ENCODE results near the gene KIF3C. TPM values are rescaled to one million over a fixed set of nuclear protein-coding genes. Genes with fewer than 3 reads are reported as not detected.

Gene KIF3C
- total and polyA plus RNA-seq, 2 of the 8 experiments (the other 6 are each of a cell fraction or from before 2014, with no cell fraction given) = 13.4 to 58.1 TPM

DNA sequence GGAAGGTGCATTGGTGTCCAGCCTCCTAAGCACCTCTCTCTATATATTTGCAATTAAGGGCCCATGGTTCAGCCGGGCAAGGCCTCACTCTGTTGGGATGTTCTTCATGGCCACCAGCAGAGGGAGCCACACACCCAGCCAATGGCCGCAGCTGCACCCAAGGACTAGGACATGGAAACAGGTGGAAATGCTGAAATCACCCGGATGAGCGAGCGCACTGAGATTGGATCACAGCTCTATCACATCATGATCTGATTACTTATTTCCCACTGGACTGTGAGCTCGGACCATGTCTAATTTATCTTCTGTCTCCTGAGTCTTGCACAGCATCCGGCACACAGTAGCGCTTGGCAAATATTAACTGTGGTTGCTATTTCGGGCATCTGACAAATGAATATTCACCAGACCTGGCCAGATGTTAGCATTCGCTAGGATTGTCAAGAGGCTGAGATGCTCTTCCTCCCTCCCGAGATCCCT lies 31.2 kb downstream of the KIF3C start (continued):
- TF ChIP-seq, protein P1, sequence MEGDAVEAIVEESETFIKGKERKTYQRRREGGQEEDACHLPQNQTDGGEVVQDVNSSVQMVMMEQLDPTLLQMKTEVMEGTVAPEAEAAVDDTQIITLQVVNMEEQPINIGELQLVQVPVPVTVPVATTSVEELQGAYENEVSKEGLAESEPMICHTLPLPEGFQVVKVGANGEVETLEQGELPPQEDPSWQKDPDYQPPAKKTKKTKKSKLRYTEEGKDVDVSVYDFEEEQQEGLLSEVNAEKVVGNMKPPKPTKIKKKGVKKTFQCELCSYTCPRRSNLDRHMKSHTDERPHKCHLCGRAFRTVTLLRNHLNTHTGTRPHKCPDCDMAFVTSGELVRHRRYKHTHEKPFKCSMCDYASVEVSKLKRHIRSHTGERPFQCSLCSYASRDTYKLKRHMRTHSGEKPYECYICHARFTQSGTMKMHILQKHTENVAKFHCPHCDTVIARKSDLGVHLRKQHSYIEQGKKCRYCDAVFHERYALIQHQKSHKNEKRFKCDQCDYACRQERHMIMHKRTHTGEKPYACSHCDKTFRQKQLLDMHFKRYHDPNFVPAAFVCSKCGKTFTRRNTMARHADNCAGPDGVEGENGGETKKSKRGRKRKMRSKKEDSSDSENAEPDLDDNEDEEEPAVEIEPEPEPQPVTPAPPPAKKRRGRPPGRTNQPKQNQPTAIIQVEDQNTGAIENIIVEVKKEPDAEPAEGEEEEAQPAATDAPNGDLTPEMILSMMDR (IDR thresholded peaks at IDR 0.05; ENCODE audit: control extremely low read depth in 1 of 3, insufficient read depth in 1 of 3, low read depth in 1 of 3, low read length in 3 of 3) = peak; percentile 89 to 96 (median 94)
- TF ChIP-seq EP300 (IDR thresholded peaks at IDR 0.05; ENCODE audit: borderline replicate concordance in 1 of 2, low read depth in 2 of 2, low read length in 2 of 2) (no peak), CEBPB (IDR thresholded peaks at IDR 0.05; ENCODE audit: low read depth, low read length) (no peak)

Data from H1 (cell line).